ENCODE results near the gene TSC22D1.

TSC22D1 gene

GRCh38 chr13:44416744-44417143 is 159.4 kb downstream of the TSC22D1 start:
- peaks cover 39% of the 10 kb centered on the region for H3K27me3 Mint-ChIP-seq
- no peak overlapping the region for H3K27ac Mint-ChIP-seq
- H3K4me3 Mint-ChIP-seq: no peak overlapping the region
- no peaks in the 10 kb centered on the region for H3K36me3 Mint-ChIP-seq (ENCODE audit: low read depth)
- peaks cover 24% of the 10 kb centered on the region for H3K4me1 Mint-ChIP-seq (ENCODE audit: low read depth)
- intact Hi-C loops (cut with micrococcal nuclease): no loop called here
- peaks cover 8% of the 10 kb centered on the region for H3K9me3 Mint-ChIP-seq

- H3K27ac Mint-ChIP-seq: no peak overlapping the region
- H3K4me1 Mint-ChIP-seq (ENCODE audit: low read depth): peaks cover 24% of the 10 kb centered on the region
- H3K4me3 Mint-ChIP-seq: no peak overlapping the region
- H3K36me3 Mint-ChIP-seq (ENCODE audit: low read depth): no peaks in the 10 kb centered on the region
- peaks cover 8% of the 10 kb centered on the region for H3K9me3 Mint-ChIP-seq
- H3K27me3 Mint-ChIP-seq: peaks cover 36% of the 10 kb centered on the region
- intact Hi-C loops (cut with micrococcal nuclease): no loop called here
These were observed 159.8 kb downstream of the TSC22D1 start for GRCh38 chr13:44416301-44416700.

GRCh38 chr13:44415815-44416214 is 160.3 kb downstream of the TSC22D1 start:
- no peaks in the 10 kb centered on the region for H3K36me3 Mint-ChIP-seq (ENCODE audit: low read depth)
- H3K9me3 Mint-ChIP-seq: peaks cover 8% of the 10 kb centered on the region
- intact Hi-C loops (cut with micrococcal nuclease): no loop called here
- H3K4me1 Mint-ChIP-seq (ENCODE audit: low read depth): peaks cover 24% of the 10 kb centered on the region
- H3K4me3 Mint-ChIP-seq: no peak overlapping the region
- H3K27ac Mint-ChIP-seq: no peak overlapping the region
- peaks cover 32% of the 10 kb centered on the region for H3K27me3 Mint-ChIP-seq

- Mint-ChIP-seq H3K27ac (no peak overlapping the region), H3K4me1 (ENCODE audit: low read depth) (peaks cover 24% of the 10 kb centered on the region), H3K4me3 (no peak overlapping the region), H3K27me3 (peaks cover 38% of the 10 kb centered on the region), H3K9me3 (peaks cover 8% of the 10 kb centered on the region), H3K36me3 (ENCODE audit: low read depth) (no peaks in the 10 kb centered on the region)
- intact Hi-C loops (cut with micrococcal nuclease): no loop called here
These were observed 161.4 kb downstream of the TSC22D1 start for GRCh38 chr13:44414716-44415115.

- Mint-ChIP-seq H3K36me3 (ENCODE audit: low read depth) (no peaks in the 10 kb centered on the region), H3K4me1 (ENCODE audit: low read depth) (peaks cover 24% of the 10 kb centered on the region), H3K27ac (no peak overlapping the region), H3K9me3 (peaks cover 8% of the 10 kb centered on the region), H3K27me3 (peaks cover 43% of the 10 kb centered on the region), H3K4me3 (no peak overlapping the region)
- intact Hi-C loops (cut with micrococcal nuclease): no loop called here
These were observed 163.0 kb downstream of the TSC22D1 start for GRCh38 chr13:44413095-44413494.

- intact Hi-C loops (cut with micrococcal nuclease): no loop called here
- no peaks in the 10 kb centered on the region for H3K36me3 Mint-ChIP-seq (ENCODE audit: low read depth)
- no peak overlapping the region for H3K4me3 Mint-ChIP-seq
- H3K4me1 Mint-ChIP-seq (ENCODE audit: low read depth): peaks cover 24% of the 10 kb centered on the region
- H3K27ac Mint-ChIP-seq: no peak overlapping the region
- peaks cover 43% of the 10 kb centered on the region for H3K27me3 Mint-ChIP-seq
- H3K9me3 Mint-ChIP-seq: peaks cover 8% of the 10 kb centered on the region
These were observed 163.7 kb downstream of the TSC22D1 start for GRCh38 chr13:44412346-44412935.

- peaks cover 24% of the 10 kb centered on the region for H3K4me1 Mint-ChIP-seq (ENCODE audit: low read depth)
- no peak overlapping the region for H3K27ac Mint-ChIP-seq
These were observed 164.3 kb downstream of the TSC22D1 start for GRCh38 chr13:44411841-44412240.

GRCh38 chr13:44410328-44410859 is 165.7 kb downstream of the TSC22D1 start:
- H3K4me1 Mint-ChIP-seq (ENCODE audit: low read depth): peaks cover 13% of the 10 kb centered on the region
- intact Hi-C loops (cut with micrococcal nuclease): no loop called here
- H3K27ac Mint-ChIP-seq: no peak overlapping the region
- no peaks in the 10 kb centered on the region for H3K36me3 Mint-ChIP-seq (ENCODE audit: low read depth)
- H3K27me3 Mint-ChIP-seq: peaks cover 52% of the 10 kb centered on the region
- H3K4me3 Mint-ChIP-seq: no peak overlapping the region
- H3K9me3 Mint-ChIP-seq: no peaks in the 10 kb centered on the region

More at GRCh38 chr13:44411841-44412240, 164.3 kb downstream of the TSC22D1 start:
- intact Hi-C loops (cut with micrococcal nuclease): no loop called here
- peaks cover 45% of the 10 kb centered on the region for H3K27me3 Mint-ChIP-seq
- H3K4me3 Mint-ChIP-seq: no peak overlapping the region
- peaks cover 8% of the 10 kb centered on the region for H3K9me3 Mint-ChIP-seq
- no peaks in the 10 kb centered on the region for H3K36me3 Mint-ChIP-seq (ENCODE audit: low read depth)

GRCh38 chr13:44409595-44409994 is 166.5 kb downstream of the TSC22D1 start:
- intact Hi-C loops (cut with micrococcal nuclease): no loop called here
- Mint-ChIP-seq H3K9me3 (no peaks in the 10 kb centered on the region), H3K36me3 (ENCODE audit: low read depth) (no peaks in the 10 kb centered on the region), H3K27ac (no peak overlapping the region), H3K4me1 (ENCODE audit: low read depth) (peaks cover 13% of the 10 kb centered on the region), H3K4me3 (no peak overlapping the region), H3K27me3 (peaks cover 52% of the 10 kb centered on the region)

GRCh38 chr13:44407891-44408290 is 168.2 kb downstream of the TSC22D1 start:
- H3K27me3 Mint-ChIP-seq: peaks cover 53% of the 10 kb centered on the region
- no peak overlapping the region for H3K4me3 Mint-ChIP-seq
- no peaks in the 10 kb centered on the region for H3K9me3 Mint-ChIP-seq
- peaks cover 10% of the 10 kb centered on the region for H3K4me1 Mint-ChIP-seq (ENCODE audit: low read depth)
- no peak overlapping the region for H3K27ac Mint-ChIP-seq
- no peaks in the 10 kb centered on the region for H3K36me3 Mint-ChIP-seq (ENCODE audit: low read depth)
- intact Hi-C loops (cut with micrococcal nuclease): no loop called here

GRCh38 chr13:44407379-44407778 is 168.8 kb downstream of the TSC22D1 start:
- Mint-ChIP-seq H3K27me3 (peaks cover 51% of the 10 kb centered on the region), H3K36me3 (ENCODE audit: low read depth) (no peaks in the 10 kb centered on the region), H3K27ac (no peak overlapping the region), H3K4me3 (no peak overlapping the region), H3K9me3 (no peaks in the 10 kb centered on the region), H3K4me1 (ENCODE audit: low read depth) (peaks cover 5% of the 10 kb centered on the region)
- intact Hi-C loops (cut with micrococcal nuclease): no loop called here

- Mint-ChIP-seq H3K27me3 (peaks cover 49% of the 10 kb centered on the region), H3K9me3 (no peaks in the 10 kb centered on the region), H3K4me1 (ENCODE audit: low read depth) (no peaks in the 10 kb centered on the region), H3K36me3 (ENCODE audit: low read depth) (no peaks in the 10 kb centered on the region), H3K27ac (no peak overlapping the region), H3K4me3 (no peak overlapping the region)
- intact Hi-C loops (cut with micrococcal nuclease): no loop called here
These were observed 169.5 kb downstream of the TSC22D1 start for GRCh38 chr13:44406617-44407016.

- H3K4me3 Mint-ChIP-seq: no peak overlapping the region
- no peaks in the 10 kb centered on the region for H3K9me3 Mint-ChIP-seq
- no peaks in the 10 kb centered on the region for H3K4me1 Mint-ChIP-seq (ENCODE audit: low read depth)
- intact Hi-C loops (cut with micrococcal nuclease): no loop called here
- no peak overlapping the region for H3K27ac Mint-ChIP-seq
- H3K36me3 Mint-ChIP-seq (ENCODE audit: low read depth): no peaks in the 10 kb centered on the region
- peaks cover 37% of the 10 kb centered on the region for H3K27me3 Mint-ChIP-seq
These were observed 171.6 kb downstream of the TSC22D1 start for GRCh38 chr13:44404261-44405132.

GRCh38 chr13:44403461-44404056 is 172.6 kb downstream of the TSC22D1 start:
- H3K4me3 Mint-ChIP-seq: no peak overlapping the region
- no peak overlapping the region for H3K27ac Mint-ChIP-seq
- intact Hi-C loops (cut with micrococcal nuclease): no loop called here
- no peaks in the 10 kb centered on the region for H3K36me3 Mint-ChIP-seq (ENCODE audit: low read depth)
- no peaks in the 10 kb centered on the region for H3K4me1 Mint-ChIP-seq (ENCODE audit: low read depth)
- H3K9me3 Mint-ChIP-seq: no peaks in the 10 kb centered on the region
- peaks cover 38% of the 10 kb centered on the region for H3K27me3 Mint-ChIP-seq

All from dendritic cell treated with granulocyte-macrophage colony-stimulating factor and Interleukin-4, amounts not matched to agents 40 ng/mL and 50 ng/mL, for 4 days (primary cell).